Keratinocyte (primary cell): ENCODE measurements around the gene FAM174A. TPM values are rescaled to one million over a fixed set of nuclear protein-coding genes. Genes with fewer than 3 reads are reported as not detected.

ENCODE experiments used
- DNase-seq: peaks from one replicate; pipeline ENCODE4 v3.0.0-alpha.2; 2011; ENCODE audit warnings: low read depth, missing footprints, low spot score
- FAIRE-seq: peaks from 2 replicates; lab custom pipeline; 2011; peaks lifted over from hg19 to GRCh38; lab: Jason Lieb, UNC
- H2AFZ ChIP-seq: 2 replicates; pipeline ENCODE4 v1.6.0; 2012; ENCODE audit warnings: low read length, control low read depth, inconsistent platforms; ENCODE audit not compliant: control insufficient read depth
- H3K27ac ChIP-seq: 2 replicates; pipeline ENCODE4 v1.5.1; 2011; ENCODE audit warnings: low read length; ENCODE audit not compliant: control insufficient read depth, insufficient read depth
- H3K27me3 ChIP-seq: 3 replicates; pipeline ENCODE4 v1.6.0; 2011; ENCODE audit warnings: low read length; ENCODE audit not compliant: control insufficient read depth, insufficient read depth; ENCODE audit errors: extremely low read depth
- H3K36me3 ChIP-seq, 2 experiments: 2 replicates in 1 of 2; 3 replicates in 1 of 2; pipeline ENCODE4 v1.5.1; 2011; ENCODE audit warnings: low read length in 2 of 2, mild to moderate bottlenecking in 1 of 2; ENCODE audit not compliant: control insufficient read depth in 2 of 2, insufficient read depth in 2 of 2; ENCODE audit errors: extremely low read depth in 1 of 2
- H3K4me1 ChIP-seq: 3 replicates; pipeline ENCODE4 v1.5.1; 2011; ENCODE audit warnings: low read length; ENCODE audit not compliant: control insufficient read depth, insufficient read depth; ENCODE audit errors: extremely low read depth
- H3K4me2 ChIP-seq: 3 replicates; pipeline ENCODE4 v1.6.0; 2011; ENCODE audit warnings: low read depth, low read length; ENCODE audit not compliant: control insufficient read depth, insufficient read depth; ENCODE audit errors: extremely low read depth
- H3K4me3 ChIP-seq, 3 experiments: fragments of 200-600 bp in 1 of 3; sonication (generic) in 1 of 3; 2 replicates in 2 of 3; 3 replicates in 1 of 3; pipeline ENCODE4 v1.5.1; 2011 to 2016; ENCODE audit warnings: low read length in 3 of 3, mild to moderate bottlenecking in 3 of 3, control low read depth in 2 of 3, inconsistent platforms in 1 of 3, low read depth in 1 of 3, mixed read lengths in 1 of 3, mixed run types in 1 of 3, moderate library complexity in 1 of 3; ENCODE audit not compliant: control insufficient read depth in 2 of 3, insufficient read depth in 2 of 3; ENCODE audit errors: extremely low read depth in 1 of 3
- H3K79me2 ChIP-seq: 2 replicates; pipeline ENCODE4 v1.6.0; 2012; ENCODE audit warnings: low read length; ENCODE audit not compliant: control insufficient read depth, insufficient read depth
- H3K9ac ChIP-seq: 3 replicates; pipeline ENCODE4 v1.6.0; 2011; ENCODE audit warnings: low read length; ENCODE audit not compliant: control insufficient read depth, insufficient read depth; ENCODE audit errors: extremely low read depth
- H3K9me1 ChIP-seq: 3 replicates; pipeline ENCODE4 v1.6.0; 2011; ENCODE audit warnings: low read length; ENCODE audit not compliant: control insufficient read depth, insufficient read depth; ENCODE audit errors: extremely low read depth
- H3K9me3 ChIP-seq: 2 replicates; pipeline ENCODE4 v1.5.1; 2012; ENCODE audit warnings: low read depth, low read length; ENCODE audit not compliant: control insufficient read depth
- H4K20me1 ChIP-seq: 3 replicates; pipeline ENCODE4 v1.6.0; 2011; ENCODE audit warnings: low read length; ENCODE audit not compliant: control insufficient read depth, insufficient read depth; ENCODE audit errors: extremely low read depth
- CTCF ChIP-seq, 3 experiments: IDR thresholded peaks in 1 of 3; conservative IDR thresholded peaks in 1 of 3; optimal IDR thresholded peaks in 1 of 3; 2 replicates in 2 of 3; 3 replicates in 1 of 3; pipeline versions ENCODE3 to v1.5.1; 2011; ENCODE audit warnings: low read length in 3 of 3, mild to moderate bottlenecking in 3 of 3, moderate library complexity in 2 of 3, control low read depth in 1 of 3, inconsistent platforms in 1 of 3; ENCODE audit not compliant: insufficient read depth in 2 of 3; ENCODE audit errors: extremely low read depth in 1 of 3
- EZH2 ChIP-seq: IDR thresholded peaks from one replicate; pipeline ENCODE4 v1.6.1; 2012; ENCODE audit warnings: inconsistent platforms, mild to moderate bottlenecking, low read length, moderate library complexity
- dilution Hi-C: fragments of 300-500 bp; cut with MboI; formaldehyde crosslinking; loops from one replicate; pipeline ENCODE4 v1.7.0; 2020; ENCODE audit warnings: low sequenced_read_pairs; ENCODE audit not compliant: extremely low pct_ligation_motif_present
- polyA plus RNA-seq, 5 experiments: library from polyadenylated mRNA; depleted of rRNA in 3 of 5; stranded (reverse) in 3 of 5; stranded (forward) in 1 of 5; unstranded in 1 of 5; fragments of >200 nt; gene quantifications; 1 replicate in 1 of 5; 2 replicates in 3 of 5; 3 replicates in 1 of 5; pipeline versions ENCODE4 v1.2.1 to v1.2.3, GENCODE V29; 2011 to 2012; ENCODE audit warnings: missing spikeins in 2 of 5, low read depth in 1 of 5, low replicate concordance in 1 of 5

FAM174A gene
- polyA plus RNA-seq, 1 donor (not counting 4 experiments of a cell fraction or from before 2014, with no cell fraction given): 17.3 TPM

GRCh38 chr5:100542086-100542485 lies 6.9 kb downstream of the FAM174A start:
- H3K4me1 ChIP-seq: peaks cover 47% of the 10 kb centered on the region
- no peaks in the 10 kb centered on the region for H4K20me1 ChIP-seq
- peak overlapping the region; percentile 43 for H3K4me2 ChIP-seq
- FAIRE-seq (peak; percentile 84), DNase-seq (no peak)
- H3K36me3 ChIP-seq: no peaks in the 10 kb centered on the region
- H3K9me3 ChIP-seq: no peaks in the 10 kb centered on the region
- H2AFZ ChIP-seq: peak overlapping the region; percentile 32
- peak overlapping the region; percentile 44 for H3K27ac ChIP-seq
- H3K9me1 ChIP-seq: no peaks in the 10 kb centered on the region
- H3K27me3 ChIP-seq: no peaks in the 10 kb centered on the region
- TF ChIP-seq CTCF (optimal IDR thresholded peaks at IDR 0.05 in 1 of 3, IDR thresholded peaks at IDR 0.05 in 1 of 3, conservative IDR thresholded peaks at IDR 0.05 in 1 of 3; ENCODE audit: extremely low read depth in 1 of 3, insufficient read depth in 2 of 3, low read length in 3 of 3) (no peak), EZH2 (no peak)
- no peak overlapping the region for H3K4me3 ChIP-seq
- H3K79me2 ChIP-seq: peaks cover 10% of the 10 kb centered on the region
- dilution Hi-C loops: no loop called here
- H3K9ac ChIP-seq: no peak overlapping the region

- dilution Hi-C loops: no loop called here
- H3K27ac ChIP-seq: no peak overlapping the region
- H3K4me1 ChIP-seq: peaks cover 24% of the 10 kb centered on the region
- no peak overlapping the region for H2AFZ ChIP-seq
- H3K79me2 ChIP-seq: peaks cover 2% of the 10 kb centered on the region
- H3K27me3 ChIP-seq: no peaks in the 10 kb centered on the region
- no peak overlapping the region for H3K4me3 ChIP-seq
- FAIRE-seq (no peak), DNase-seq (no peak)
- H3K36me3 ChIP-seq: no peaks in the 10 kb centered on the region
- no peaks in the 10 kb centered on the region for H4K20me1 ChIP-seq
- no peak for TF ChIP-seq CTCF (optimal IDR thresholded peaks at IDR 0.05 in 1 of 3, IDR thresholded peaks at IDR 0.05 in 1 of 3, conservative IDR thresholded peaks at IDR 0.05 in 1 of 3; ENCODE audit: extremely low read depth in 1 of 3, insufficient read depth in 2 of 3, low read length in 3 of 3)
- TF ChIP-seq EZH2: no peak
- no peaks in the 10 kb centered on the region for H3K9me1 ChIP-seq
- no peak overlapping the region for H3K4me2 ChIP-seq
- no peak overlapping the region for H3K9ac ChIP-seq
- no peaks in the 10 kb centered on the region for H3K9me3 ChIP-seq
Observed at GRCh38 chr5:100546001-100546400, 10.8 kb downstream of the FAM174A start.
